Omental fat pad (tissue), 4 donors: ENCODE results near the gene EPGN. TPM values are rescaled to one million over a fixed set of nuclear protein-coding genes. Genes with fewer than 3 reads are reported as not detected.
A peak's percentile ranks its signal among the peaks of the same experiment; 100 is the strongest.

Experiments used
- ATAC-seq: fragments of 150-250 bp; one replicate; pipeline ENCODE4 v1.9.1; 2016; ENCODE audit warnings: mild to moderate bottlenecking, moderate library complexity; ENCODE audit not compliant: low FRiP score
- DNase-seq: peaks from one replicate; pipeline ENCODE4 v3.0.0-alpha.2; 2019; ENCODE audit warnings: low spot score
- total RNA-seq, 4 donors: library from RNA; depleted of rRNA; stranded (reverse); fragments of >200 nt; gene quantifications; one replicate each; pipeline ENCODE4 v1.1.0, GENCODE V29; 2016
- TF ChIP-seq, protein P1 (sequence below), 3 donors: fragments of 450-650 bp; IDR thresholded peaks; one replicate each; pipeline ENCODE4 v1.5.1; 2016 to 2017; ENCODE audit warnings: antibody characterized with exemption in 3 of 3, mild to moderate bottlenecking in 3 of 3, moderate library complexity in 2 of 3

Gene EPGN, protein sequence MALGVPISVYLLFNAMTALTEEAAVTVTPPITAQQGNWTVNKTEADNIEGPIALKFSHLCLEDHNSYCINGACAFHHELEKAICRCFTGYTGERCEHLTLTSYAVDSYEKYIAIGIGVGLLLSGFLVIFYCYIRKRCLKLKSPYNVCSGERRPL
- 1 to 10 TPM in 2 of 4 donors, not detected in 2; 2.5 to 8.4 TPM for total RNA-seq

GRCh38 chr4:74308215-74308614, at the start of gene EPGN:
EPGN (plus strand) TSS chr4:74308470; CDS start chr4:74308534, 64 bp downstream.
- TF ChIP-seq, protein P1, sequence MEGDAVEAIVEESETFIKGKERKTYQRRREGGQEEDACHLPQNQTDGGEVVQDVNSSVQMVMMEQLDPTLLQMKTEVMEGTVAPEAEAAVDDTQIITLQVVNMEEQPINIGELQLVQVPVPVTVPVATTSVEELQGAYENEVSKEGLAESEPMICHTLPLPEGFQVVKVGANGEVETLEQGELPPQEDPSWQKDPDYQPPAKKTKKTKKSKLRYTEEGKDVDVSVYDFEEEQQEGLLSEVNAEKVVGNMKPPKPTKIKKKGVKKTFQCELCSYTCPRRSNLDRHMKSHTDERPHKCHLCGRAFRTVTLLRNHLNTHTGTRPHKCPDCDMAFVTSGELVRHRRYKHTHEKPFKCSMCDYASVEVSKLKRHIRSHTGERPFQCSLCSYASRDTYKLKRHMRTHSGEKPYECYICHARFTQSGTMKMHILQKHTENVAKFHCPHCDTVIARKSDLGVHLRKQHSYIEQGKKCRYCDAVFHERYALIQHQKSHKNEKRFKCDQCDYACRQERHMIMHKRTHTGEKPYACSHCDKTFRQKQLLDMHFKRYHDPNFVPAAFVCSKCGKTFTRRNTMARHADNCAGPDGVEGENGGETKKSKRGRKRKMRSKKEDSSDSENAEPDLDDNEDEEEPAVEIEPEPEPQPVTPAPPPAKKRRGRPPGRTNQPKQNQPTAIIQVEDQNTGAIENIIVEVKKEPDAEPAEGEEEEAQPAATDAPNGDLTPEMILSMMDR (IDR thresholded peaks at IDR 0.05), result no peak
- no peak for DNase-seq
- no peak for ATAC-seq

- no peak for ATAC-seq
These were observed 49.3 kb upstream of the EPGN start for GRCh38 chr4:74258963-74259362.

DNA sequence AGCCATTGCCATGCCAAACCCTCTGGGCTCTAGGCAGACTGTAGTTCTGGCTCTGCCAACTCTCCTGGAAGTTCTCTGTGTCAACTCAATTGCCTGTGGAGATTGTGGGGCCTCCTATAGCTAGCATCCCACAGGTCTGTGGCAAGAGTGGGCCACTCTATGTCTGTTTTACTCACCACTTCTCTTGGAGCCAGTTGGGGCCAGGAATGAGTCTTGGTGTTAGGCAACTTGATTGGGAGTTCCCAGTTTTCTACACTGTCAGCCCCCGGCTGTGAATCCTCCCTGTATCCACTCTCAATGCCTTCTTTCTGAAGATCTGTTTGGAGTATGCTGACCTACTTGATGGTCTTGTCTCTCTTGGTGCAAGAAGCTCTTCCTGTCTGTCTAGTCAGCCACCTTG, 48.2 kb upstream of the EPGN start:
- no peak for DNase-seq
- no peak for ATAC-seq
- TF ChIP-seq, protein P1 (IDR thresholded peaks at IDR 0.05), result no peak

More at GRCh38 chr4:74258963-74259362, 49.3 kb upstream of the EPGN start:
- DNase-seq, result no peak
- TF ChIP-seq, protein P1 (IDR thresholded peaks at IDR 0.05), result no peak

GRCh38 chr4:74262522-74262921, 45.7 kb upstream of the EPGN start:
- DNase-seq (no peak), ATAC-seq (no peak)
- TF ChIP-seq, protein P1 (IDR thresholded peaks at IDR 0.05), result no peak

- TF ChIP-seq, protein P1 (IDR thresholded peaks at IDR 0.05), result no peak
- ATAC-seq, result no peak
- DNase-seq, result no peak
These were observed 44.7 kb upstream of the EPGN start for GRCh38 chr4:74263551-74263950.

GRCh38 chr4:74266081-74266480, 42.2 kb upstream of the EPGN start:
- DNase-seq, result no peak
- TF ChIP-seq, protein P1 (IDR thresholded peaks at IDR 0.05), result no peak
- no peak for ATAC-seq

- TF ChIP-seq, protein P1 (IDR thresholded peaks at IDR 0.05), result no peak
- ATAC-seq, result peak; percentile 86
- DNase-seq, result no peak
These were observed 40.2 kb upstream of the EPGN start for GRCh38 chr4:74267998-74268606.
